ENCODE data around the gene HPS5.

HPS5 gene

DNA sequence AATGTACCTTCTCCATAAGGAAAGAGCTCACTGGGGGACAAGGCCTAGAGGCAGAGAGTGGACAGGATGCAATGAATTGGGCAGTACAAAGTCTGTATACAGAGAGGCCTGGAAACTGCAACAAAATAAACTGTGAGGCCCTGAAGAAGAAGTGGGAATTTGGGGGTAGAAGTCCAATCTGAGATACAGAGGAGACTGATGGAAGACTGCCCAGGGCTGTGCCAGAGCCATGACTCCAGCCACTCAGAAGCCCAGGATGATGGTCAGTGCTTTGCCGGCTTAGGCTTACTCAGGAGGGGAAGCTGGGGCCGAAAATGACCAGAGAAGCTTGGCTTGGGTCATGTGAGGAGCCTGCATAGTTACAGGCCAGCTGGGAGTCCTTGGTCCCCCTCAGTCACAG, 91.1 kb downstream of the HPS5 start:
- no peak for DNase-seq

DNA sequence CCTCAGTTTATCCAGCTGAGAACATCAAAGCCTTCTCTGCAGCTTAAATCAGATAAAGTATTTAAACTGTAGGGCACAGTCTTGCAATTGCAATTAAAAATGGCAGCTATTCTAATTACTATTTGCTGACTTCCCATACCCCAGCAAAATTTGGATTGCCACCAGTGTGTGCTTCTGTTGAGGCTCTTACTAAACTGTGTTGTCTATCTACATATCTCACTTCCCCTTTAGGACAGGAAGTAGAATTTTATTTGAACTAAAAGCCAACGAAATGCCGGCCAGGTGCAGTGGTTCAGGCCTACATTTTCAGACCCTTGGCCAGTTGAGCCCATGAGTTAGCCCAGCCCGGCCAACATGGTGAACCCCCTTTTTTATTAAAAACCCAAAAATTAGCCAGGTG, 92.4 kb downstream of the HPS5 start:
- DNase-seq, result no peak
